Right lobe of liver (tissue), 6 donors: Measurements from ENCODE around the gene GRIP1. TPM values are rescaled to one million over a fixed set of nuclear protein-coding genes. Genes with fewer than 3 reads are reported as not detected.

Experiments used
- ATAC-seq, 4 donors: fragments of 200-7000 bp; cut with Tn5 transposase; one replicate each; pipeline ENCODE4 v1.9.1; 2020; ENCODE audit warnings: mild to moderate bottlenecking in 4 of 4, moderate library complexity in 4 of 4
- DNase-seq, 3 donors: peaks; one replicate each; pipeline ENCODE4 v3.0.0-alpha.2; 2020
- H3K27ac ChIP-seq, 3 donors: fragments of 200-600 bp; one replicate each; pipeline ENCODE4 v1.8.0; 2022
- H3K27me3 ChIP-seq, 2 donors: fragments of 200-600 bp; one replicate each; pipeline ENCODE4 v1.8.0; 2022
- H3K36me3 ChIP-seq, 4 donors: fragments of 200-600 bp; sonication (generic) in 1 of 4; one replicate each; pipeline versions ENCODE4 v1.5.1 to v1.8.0; 2017 to 2022; ENCODE audit warnings: control low read depth in 1 of 4
- H3K4me1 ChIP-seq, 4 donors: fragments of 200-600 bp; sonication (generic) in 1 of 4; one replicate each; pipeline versions ENCODE4 v1.5.1 to v1.8.0; 2017 to 2022; ENCODE audit warnings: control low read depth in 1 of 4
- H3K4me3 ChIP-seq, 3 donors: fragments of 200-600 bp; one replicate each; pipeline ENCODE4 v1.8.0; 2022
- H3K9me3 ChIP-seq, 4 donors: fragments of 200-600 bp; sonication (generic) in 1 of 4; one replicate each; pipeline versions ENCODE4 v1.5.1 to v1.8.0; 2017 to 2022; ENCODE audit warnings: control low read depth in 1 of 4
- POLR2A ChIP-seq: fragments of 450-650 bp; IDR thresholded peaks from one replicate; pipeline ENCODE4 v1.6.1; 2017; ENCODE audit warnings: antibody characterized with exemption, mild to moderate bottlenecking
- WGBS: methylation state at CpG from one replicate; pipeline ENCODE4 v1.1.6; 2018; ENCODE audit warnings: low coverage, low lambda C conversion rate; ENCODE audit not compliant: insufficient coverage; ENCODE audit errors: missing lambda C conversion rate; 5-methylcytosine and 5-hydroxymethylcytosine counted together
- intact Hi-C, 2 donors: fragments of 100-400 bp; cut with DNase I; formaldehyde crosslinking; loops; one replicate each; pipeline versions ENCODE4 v1.11.2 to v1.14.1; 2022
- long read RNA-seq: library from polyadenylated mRNA; unstranded; transcript quantifications from one replicate; pipeline ENCODE4 v2.0.0, GENCODE V29; 2019
- total RNA-seq, 6 experiments: library from RNA; depleted of rRNA in 2 of 6; stranded (reverse); fragments of >200 nt in 2 of 6; fragmentation: NEBNext Ultra II Directional in 3 of 6; extraction: Animal tissue kit (Norgen Biotek cat#: 25700) in 3 of 6; gene quantifications; one replicate each; pipeline versions ENCODE4 v1.1.0 to v1.2.4, GENCODE V29; 2016 to 2023
- TF ChIP-seq, protein P1 (sequence below), 4 donors: fragments of 200-600 bp in 3 of 4; fragments of 450-650 bp in 1 of 4; IDR thresholded peaks; one replicate each; pipeline versions ENCODE4 v1.5.1 to v1.8.0; 2016 to 2022; ENCODE audit warnings: antibody characterized with exemption in 4 of 4, mild to moderate bottlenecking in 2 of 4
- donor health status: DM: no; HTN: yes; CAD: no.
- donor health status: DM: no; HTN: no; CAD: no.
- donor health status: DM: no; HTN: no; CAD: no.
- donor health status: DM: no; HTN: yes; CAD: no.
- donor health status: DM: no; HTN: yes; CAD: no.

The GRIP1 gene, protein sequence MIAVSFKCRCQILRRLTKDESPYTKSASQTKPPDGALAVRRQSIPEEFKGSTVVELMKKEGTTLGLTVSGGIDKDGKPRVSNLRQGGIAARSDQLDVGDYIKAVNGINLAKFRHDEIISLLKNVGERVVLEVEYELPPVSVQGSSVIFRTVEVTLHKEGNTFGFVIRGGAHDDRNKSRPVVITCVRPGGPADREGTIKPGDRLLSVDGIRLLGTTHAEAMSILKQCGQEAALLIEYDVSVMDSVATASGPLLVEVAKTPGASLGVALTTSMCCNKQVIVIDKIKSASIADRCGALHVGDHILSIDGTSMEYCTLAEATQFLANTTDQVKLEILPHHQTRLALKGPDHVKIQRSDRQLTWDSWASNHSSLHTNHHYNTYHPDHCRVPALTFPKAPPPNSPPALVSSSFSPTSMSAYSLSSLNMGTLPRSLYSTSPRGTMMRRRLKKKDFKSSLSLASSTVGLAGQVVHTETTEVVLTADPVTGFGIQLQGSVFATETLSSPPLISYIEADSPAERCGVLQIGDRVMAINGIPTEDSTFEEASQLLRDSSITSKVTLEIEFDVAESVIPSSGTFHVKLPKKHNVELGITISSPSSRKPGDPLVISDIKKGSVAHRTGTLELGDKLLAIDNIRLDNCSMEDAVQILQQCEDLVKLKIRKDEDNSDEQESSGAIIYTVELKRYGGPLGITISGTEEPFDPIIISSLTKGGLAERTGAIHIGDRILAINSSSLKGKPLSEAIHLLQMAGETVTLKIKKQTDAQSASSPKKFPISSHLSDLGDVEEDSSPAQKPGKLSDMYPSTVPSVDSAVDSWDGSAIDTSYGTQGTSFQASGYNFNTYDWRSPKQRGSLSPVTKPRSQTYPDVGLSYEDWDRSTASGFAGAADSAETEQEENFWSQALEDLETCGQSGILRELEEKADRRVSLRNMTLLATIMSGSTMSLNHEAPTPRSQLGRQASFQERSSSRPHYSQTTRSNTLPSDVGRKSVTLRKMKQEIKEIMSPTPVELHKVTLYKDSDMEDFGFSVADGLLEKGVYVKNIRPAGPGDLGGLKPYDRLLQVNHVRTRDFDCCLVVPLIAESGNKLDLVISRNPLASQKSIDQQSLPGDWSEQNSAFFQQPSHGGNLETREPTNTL
- under 1 TPM in 3 of 6 experiments, not detected in 3; 0.22 to 0.78 (median 0.26) TPM for total RNA-seq
- long read RNA-seq: 0 reads

DNA sequence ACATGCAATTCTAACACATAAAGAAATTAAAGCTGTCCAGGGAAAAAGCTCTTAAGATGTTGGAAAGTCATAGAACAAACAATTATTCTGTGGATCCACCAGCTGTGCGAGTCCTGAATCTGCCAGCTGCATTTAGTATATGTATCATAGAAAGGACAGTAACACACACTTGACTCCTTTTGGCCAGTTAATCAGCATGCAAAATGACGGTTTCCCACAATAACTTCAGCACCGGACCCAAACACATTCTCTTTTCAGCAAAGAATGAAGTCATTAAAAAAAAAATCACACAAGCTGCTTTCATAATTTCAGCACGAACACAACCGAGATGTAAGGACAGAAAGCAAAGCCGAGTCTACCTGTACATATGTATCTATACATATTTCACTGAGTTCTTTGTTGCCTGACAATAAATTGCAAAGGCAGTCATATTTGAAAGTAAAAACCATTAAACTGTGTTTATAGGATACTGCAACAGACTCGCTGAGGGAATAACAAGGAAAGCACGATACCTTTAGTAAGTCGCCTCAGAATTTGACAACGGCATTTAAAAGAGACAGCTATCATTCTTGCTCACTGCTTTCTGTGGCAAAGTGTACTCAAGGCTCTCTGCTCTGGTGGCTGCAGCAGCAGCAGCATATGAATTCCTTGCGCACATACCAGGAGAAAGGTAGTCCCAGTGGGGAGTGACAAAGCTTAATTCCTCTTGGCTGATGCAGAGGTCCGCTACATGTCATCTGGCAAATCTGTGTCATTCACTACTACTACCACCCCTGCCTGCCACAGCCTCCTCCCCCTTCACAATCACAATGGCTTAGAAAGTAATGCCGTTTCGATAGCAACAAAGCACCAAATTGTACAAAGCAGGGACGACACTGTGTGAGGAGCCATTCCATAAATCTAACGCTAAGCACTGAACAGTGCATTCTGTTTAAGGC, at the start of gene GRIP1:
Gene GRIP1, minus strand, starts transcription at position 739 of the 938 bp plus-strand sequence. Its CDS starts 172 bp downstream, at position 567.
- ATAC-seq: no peak
- TF ChIP-seq, protein P1, sequence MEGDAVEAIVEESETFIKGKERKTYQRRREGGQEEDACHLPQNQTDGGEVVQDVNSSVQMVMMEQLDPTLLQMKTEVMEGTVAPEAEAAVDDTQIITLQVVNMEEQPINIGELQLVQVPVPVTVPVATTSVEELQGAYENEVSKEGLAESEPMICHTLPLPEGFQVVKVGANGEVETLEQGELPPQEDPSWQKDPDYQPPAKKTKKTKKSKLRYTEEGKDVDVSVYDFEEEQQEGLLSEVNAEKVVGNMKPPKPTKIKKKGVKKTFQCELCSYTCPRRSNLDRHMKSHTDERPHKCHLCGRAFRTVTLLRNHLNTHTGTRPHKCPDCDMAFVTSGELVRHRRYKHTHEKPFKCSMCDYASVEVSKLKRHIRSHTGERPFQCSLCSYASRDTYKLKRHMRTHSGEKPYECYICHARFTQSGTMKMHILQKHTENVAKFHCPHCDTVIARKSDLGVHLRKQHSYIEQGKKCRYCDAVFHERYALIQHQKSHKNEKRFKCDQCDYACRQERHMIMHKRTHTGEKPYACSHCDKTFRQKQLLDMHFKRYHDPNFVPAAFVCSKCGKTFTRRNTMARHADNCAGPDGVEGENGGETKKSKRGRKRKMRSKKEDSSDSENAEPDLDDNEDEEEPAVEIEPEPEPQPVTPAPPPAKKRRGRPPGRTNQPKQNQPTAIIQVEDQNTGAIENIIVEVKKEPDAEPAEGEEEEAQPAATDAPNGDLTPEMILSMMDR (IDR thresholded peaks at IDR 0.05): no peak
- no peak for TF ChIP-seq POLR2A
- no peaks in the 10 kb centered on the region for H3K27me3 ChIP-seq

GRCh38 chr12:66726556-66726955, 47.7 kb upstream of the GRIP1 start:
- H3K4me1 ChIP-seq: no peaks in the 10 kb centered on the region
- DNase-seq (no peak), ATAC-seq (no peak)
- no peaks in the 10 kb centered on the region for H3K36me3 ChIP-seq
- H3K9me3 ChIP-seq: no peaks in the 10 kb centered on the region
- no peak overlapping the region for H3K27ac ChIP-seq
- intact Hi-C loops: no loop called here
- no peaks in the 10 kb centered on the region for H3K27me3 ChIP-seq
- TF ChIP-seq, protein P1 (IDR thresholded peaks at IDR 0.05): no peak
- TF ChIP-seq POLR2A: no peak
- H3K4me3 ChIP-seq: no peak overlapping the region
- 58% methylated on average over 4 of the region's 4 CpGs for WGBS

More for the DNA sequence above, at the start of gene GRIP1:
- no peak within 1 kb of the TSS for H3K27ac ChIP-seq
- intact Hi-C loops: no loop called here
- 55% methylated on average over 15 of the region's 16 CpGs for WGBS
- no peak for DNase-seq
- no peak within 1 kb of the TSS for H3K4me3 ChIP-seq
- no peaks in the 10 kb centered on the region for H3K36me3 ChIP-seq
- H3K9me3 ChIP-seq: no peaks in the 10 kb centered on the region
- H3K4me1 ChIP-seq: no peaks in the 10 kb centered on the region

- DNase-seq (no peak), ATAC-seq (no peak)
- TF ChIP-seq POLR2A: no peak
- TF ChIP-seq, protein P1 (IDR thresholded peaks at IDR 0.05): no peak
- Histone ChIP-seq H3K27ac (no peak overlapping the region), H3K9me3 (no peaks in the 10 kb centered on the region), H3K27me3 (no peaks in the 10 kb centered on the region), H3K36me3 (no peaks in the 10 kb centered on the region), H3K4me3 (no peak overlapping the region), H3K4me1 (no peaks in the 10 kb centered on the region)
- WGBS: 65% methylated on average over 3 of the region's 3 CpGs
- intact Hi-C loops: no loop called here
Observed at GRCh38 chr12:66725031-66725430, 46.2 kb upstream of the GRIP1 start.

DNA sequence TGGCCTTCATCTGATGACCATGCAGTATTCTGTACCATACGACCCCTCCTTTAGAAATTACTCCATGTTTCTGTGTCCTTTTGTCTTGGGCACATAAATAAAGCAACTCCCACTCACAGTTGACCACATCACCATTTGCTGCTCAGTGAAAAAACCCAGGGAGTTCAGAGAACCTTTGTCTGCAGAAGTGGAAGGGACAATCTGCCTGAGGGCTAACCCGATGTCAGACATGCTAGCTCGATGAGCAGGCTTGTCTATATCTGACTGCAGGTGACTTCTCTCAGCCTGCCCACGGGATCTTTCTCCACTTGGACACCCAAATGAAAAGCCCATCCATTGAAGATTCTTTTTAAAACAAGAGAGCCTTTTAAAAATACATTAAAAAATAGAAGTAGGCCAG, 45.7 kb upstream of the GRIP1 start:
- TF ChIP-seq, protein P1 (IDR thresholded peaks at IDR 0.05): no peak
- no peak for TF ChIP-seq POLR2A
- ATAC-seq (no peak), DNase-seq (no peak)
- Histone ChIP-seq H3K9me3 (no peaks in the 10 kb centered on the region), H3K27me3 (no peaks in the 10 kb centered on the region), H3K4me1 (no peaks in the 10 kb centered on the region), H3K36me3 (no peaks in the 10 kb centered on the region), H3K4me3 (no peak overlapping the region), H3K27ac (no peak overlapping the region)
- 30% methylated on average over 4 of the region's 4 CpGs for WGBS
- intact Hi-C loops: no loop called here
